Fibroblast of pulmonary artery (primary cell): Measurements from ENCODE around the gene ITGB8.

ENCODE experiments used
- DNase-seq: peaks from one replicate; pipeline ENCODE4 v3.0.0-alpha.2; 2010; ENCODE audit warnings: low read depth
- H3K4me3 ChIP-seq: replicated peaks from 2 replicates; pipeline ENCODE4 v1.5.1; 2011; ENCODE audit warnings: low read depth, mild to moderate bottlenecking, control low read depth, low read length, moderate library complexity
- CTCF ChIP-seq: IDR thresholded peaks from 2 replicates; pipeline ENCODE4 v1.5.1; 2011; ENCODE audit warnings: mild to moderate bottlenecking, control low read depth, low read length, inconsistent platforms; ENCODE audit errors: missing control alignments

The ITGB8 gene

DNA sequence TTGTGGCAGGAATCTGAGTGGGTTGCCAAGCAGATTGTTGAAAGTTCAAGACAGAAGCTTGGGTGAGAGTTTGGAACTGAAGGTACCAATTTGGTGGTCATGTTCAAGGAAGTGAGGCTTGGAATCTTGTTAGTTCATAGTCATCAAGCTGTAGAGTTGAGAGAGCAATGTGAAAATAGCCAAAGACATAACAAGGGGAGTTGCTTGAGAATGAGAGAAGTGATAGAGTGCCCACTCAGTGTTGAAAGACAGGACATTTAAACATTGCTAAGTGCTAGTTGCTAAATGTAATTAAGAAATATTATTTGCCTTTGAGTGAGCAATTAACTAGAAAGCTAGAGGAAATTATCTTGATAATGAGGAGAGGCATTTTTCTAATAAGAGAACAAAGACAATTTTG is 17.0 kb downstream of the ITGB8 start:
- no peak for TF ChIP-seq CTCF
- no peak for DNase-seq
- no peak overlapping the region for H3K4me3 ChIP-seq

DNA sequence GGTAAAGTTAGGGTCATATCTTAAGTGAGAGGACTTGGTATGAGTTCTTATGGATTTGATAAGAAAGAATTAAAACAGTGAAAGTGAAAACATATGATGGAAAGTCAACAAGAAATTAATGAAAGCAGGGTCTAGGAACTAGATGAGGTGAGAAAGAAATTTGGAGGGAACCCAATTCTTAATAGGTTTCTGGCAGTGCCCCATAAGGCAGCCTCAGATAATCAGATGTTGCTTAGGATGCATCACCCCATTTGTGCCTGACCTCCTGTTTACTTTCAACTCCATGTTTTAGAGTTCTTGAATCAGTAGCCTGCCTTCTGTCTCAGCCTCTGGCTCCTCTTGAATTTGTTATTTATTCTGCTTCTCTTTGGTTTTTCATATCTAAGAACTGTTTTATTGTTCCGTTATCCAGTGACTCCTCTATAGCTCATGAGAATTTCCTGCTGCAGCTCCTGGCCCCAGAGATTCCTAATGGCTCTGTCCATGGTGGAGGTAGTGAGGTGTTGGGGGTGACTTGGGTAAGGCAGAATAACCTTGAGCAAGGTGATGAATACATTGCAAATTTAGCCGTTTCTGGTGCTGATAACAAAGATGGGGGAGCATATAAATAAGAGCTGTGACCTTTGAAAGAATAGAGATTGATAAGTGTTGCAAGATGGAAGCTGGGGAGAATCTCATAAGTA is 17.6 kb downstream of the ITGB8 start:
- peak; percentile 28 for DNase-seq
- H3K4me3 ChIP-seq: no peak overlapping the region
- no peak for TF ChIP-seq CTCF

DNA sequence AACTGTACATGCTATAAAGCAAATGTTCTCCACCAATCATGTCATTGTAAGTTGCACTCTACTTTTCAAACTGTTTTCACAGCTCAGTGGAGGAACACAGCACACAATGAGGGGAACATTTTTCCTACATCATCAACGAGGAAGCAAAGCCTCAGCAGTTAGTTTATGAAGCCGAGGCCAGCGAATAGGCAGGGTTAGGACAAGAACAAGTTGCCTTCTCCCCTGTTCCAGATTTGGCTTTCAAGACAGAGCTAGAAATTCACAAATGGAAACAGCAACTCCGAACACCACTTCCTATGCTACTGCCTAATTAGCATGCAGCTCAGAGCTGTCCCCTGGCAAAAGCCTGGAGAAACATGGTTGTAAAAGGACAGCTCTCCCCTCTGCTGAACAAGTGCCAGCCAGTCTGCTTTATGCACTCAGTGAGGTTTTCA is 19.8 kb downstream of the ITGB8 start:
- TF ChIP-seq CTCF: no peak
- no peak overlapping the region for H3K4me3 ChIP-seq
- DNase-seq: no peak

DNA sequence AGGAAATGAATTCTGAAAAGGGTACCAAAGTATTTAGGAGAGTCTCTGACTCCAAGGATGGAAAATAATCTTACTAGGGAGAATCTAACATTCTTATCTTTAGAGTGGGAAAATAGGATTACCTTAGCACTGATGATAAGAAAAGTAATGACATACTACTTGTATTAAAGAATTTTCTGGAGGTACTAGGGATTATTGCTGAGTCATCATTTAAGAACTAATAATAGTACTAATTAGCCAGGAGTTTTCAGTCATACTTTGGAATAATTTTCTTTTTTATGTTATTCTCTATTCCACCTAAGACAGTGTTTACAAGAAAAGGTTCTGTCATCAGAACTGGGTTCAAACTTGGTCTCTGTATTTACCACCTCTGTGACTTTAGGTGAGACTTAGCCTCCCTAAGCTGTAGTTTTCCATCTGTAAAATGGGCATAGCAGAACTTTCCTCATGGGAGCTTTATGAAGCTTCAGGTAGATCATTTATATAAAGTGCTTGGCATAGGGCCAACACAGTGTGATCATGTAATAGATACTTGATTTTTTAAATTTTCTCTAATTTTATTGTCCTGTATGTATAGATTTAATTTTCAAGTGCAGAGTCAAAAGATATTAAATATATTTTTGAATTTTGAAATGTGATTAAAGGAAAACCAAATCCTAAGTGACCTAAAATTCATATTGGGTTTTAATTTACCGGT is 20.4 kb downstream of the ITGB8 start:
- no peak for TF ChIP-seq CTCF
- no peak for DNase-seq
- no peak overlapping the region for H3K4me3 ChIP-seq

DNA sequence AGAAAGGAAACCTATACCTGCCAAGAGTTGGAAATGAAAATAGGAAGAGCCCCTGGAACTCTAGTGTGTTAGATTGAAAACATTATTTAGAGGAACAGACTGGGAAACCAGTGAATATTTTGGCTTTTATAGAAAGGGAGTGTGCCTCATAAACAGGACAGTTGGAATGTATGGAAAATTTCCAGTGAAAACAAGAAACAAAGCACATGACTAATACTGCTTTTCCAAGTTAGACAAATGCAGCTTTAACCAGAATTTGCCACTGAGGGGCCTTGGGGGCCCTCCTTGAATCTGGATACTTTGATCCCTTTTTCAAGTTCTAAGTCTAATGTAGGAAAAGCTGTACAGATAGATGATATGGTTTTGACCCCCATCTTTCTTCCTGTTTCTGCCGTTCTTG is 21.2 kb downstream of the ITGB8 start:
- no peak for TF ChIP-seq CTCF
- no peak overlapping the region for H3K4me3 ChIP-seq
- peak; percentile 69 for DNase-seq

DNA sequence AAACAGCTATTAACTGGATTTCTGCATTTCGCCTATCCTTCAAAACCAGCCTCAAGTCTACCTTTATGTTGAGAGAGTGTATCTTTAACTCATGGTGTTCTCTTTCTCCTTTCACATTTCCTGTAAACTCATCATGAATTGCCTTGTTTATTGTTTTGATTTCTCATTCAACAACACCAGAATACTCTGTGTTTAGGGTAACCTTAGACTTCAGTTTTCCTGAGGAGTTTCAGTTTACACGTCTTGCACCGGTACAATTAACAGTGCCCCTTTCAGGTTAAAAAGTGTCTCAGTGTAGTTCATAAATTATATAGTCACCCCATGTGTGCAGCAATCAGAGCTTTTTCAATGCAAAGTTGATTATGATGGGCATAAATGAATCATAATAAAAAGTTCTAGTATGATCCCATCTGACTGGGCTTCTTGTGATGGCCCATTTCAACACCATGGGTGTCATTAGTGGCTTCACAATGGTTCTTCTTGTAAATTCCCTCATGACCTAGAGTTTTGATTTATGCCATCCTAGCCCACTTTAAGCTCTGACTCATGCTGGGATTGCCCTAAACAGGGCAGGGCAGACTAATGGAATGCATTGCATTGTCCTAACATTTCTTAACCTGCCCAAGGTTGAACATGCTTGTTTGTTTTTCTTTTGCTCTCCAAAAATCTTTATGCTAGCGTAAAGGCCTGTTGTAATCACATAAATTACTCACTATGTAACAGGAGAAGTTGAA is 22.0 kb downstream of the ITGB8 start:
- H3K4me3 ChIP-seq: no peak overlapping the region
- no peak for TF ChIP-seq CTCF
- DNase-seq: peak; percentile 79
